ENCODE results near the gene SERINC2.

SERINC2 gene

DNA sequence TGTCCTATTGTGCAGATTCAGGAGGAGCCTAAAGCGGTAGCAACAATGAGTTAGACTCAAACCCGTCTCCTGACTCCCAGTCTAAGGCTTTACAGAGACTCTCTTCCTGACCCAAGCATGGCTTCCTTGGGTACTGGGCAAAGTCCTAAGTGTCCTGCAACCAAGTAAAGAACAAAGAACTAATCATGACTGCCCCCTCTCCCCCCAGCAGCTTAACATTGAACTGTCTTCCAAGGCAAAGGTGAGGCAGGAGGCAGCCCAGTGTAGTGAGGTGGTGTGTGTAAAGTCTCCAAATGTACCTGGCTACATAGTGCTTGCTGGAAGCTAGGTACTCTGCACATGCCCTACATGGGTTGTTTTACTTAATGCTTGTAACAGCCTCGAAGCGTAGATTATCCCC, 42.4 kb upstream of the SERINC2 start:
- TF ChIP-seq TAF1 (IDR thresholded peaks at IDR 0.05; ENCODE audit: low read depth), result no peak

DNA sequence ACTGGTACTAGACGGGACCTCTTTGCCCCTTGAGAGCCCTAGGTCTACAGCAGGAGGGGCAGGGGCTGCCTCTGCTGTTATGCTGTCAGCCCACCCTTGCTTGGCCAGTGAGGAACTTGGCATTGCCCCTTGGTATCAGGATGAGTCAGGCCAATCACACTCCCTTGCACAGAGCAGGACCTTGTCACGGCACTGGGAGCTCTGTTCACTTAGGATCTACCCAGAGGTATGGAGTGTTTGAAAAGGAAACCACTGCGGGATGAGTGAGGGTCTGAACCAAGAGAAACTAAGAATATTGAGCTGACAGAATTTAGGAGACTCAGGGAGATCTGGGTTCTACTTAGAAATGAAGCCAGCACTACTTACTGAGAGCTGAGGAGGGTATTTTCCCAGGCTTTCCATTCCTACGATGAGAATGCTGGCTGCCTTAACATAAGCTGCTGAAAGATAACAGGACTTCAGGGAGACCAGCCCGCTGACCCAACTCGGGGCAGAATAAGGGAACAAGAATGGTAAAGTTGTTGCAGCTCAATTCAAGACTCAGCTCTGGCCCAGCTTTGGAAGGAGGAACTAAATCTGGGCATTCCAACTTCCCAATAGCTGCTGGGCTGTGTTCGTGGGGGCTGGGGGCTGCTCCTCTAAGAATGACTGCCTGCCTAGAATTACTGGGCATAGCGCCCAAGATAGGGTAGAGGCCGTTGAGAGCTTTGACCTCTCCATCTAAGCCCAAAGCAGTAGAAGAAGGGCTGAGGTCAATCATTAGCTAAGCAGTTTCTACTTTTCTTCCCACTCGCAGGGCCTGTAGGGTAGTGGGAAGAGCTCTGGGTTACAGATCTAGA, 41.7 kb upstream of the SERINC2 start:
- TF ChIP-seq NFIC (IDR thresholded peaks at IDR 0.05) (no peak), TEAD4 (IDR thresholded peaks at IDR 0.05) (no peak)

DNA sequence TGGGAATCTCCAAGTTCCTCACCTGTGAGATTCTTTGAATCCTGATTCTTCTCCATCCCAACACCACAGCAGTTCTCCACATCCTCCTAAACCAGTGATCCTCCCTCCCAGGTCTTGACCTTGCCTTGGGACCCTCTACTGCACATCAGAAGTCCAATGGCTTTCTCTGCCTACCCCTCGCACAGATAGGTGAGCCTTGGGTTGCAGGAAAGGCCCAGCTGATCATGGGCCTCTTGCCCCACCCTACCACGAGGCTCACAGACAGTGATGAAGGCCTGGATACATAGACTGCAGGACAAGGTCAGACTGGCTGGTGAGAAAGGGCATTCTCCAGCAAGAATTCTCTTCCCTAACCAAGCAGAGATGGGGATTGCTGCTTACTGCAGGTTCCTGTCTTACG, 41.0 kb upstream of the SERINC2 start:
- TF ChIP-seq TEAD4 (IDR thresholded peaks at IDR 0.05) (no peak), ZBTB7A (IDR thresholded peaks at IDR 0.05; ENCODE audit: low read depth) (no peak), TAF1 (IDR thresholded peaks at IDR 0.05; ENCODE audit: low read depth) (no peak), EP300 (IDR thresholded peaks at IDR 0.05; ENCODE audit: borderline replicate concordance) (no peak), NFIC (IDR thresholded peaks at IDR 0.05) (no peak), TCF12 (IDR thresholded peaks at IDR 0.05; ENCODE audit: low read depth) (no peak), EGR1 (IDR thresholded peaks at IDR 0.05) (no peak), CEBPB (IDR thresholded peaks at IDR 0.05) (no peak), CREB1 (IDR thresholded peaks at IDR 0.05; ENCODE audit: low read depth) (no peak), YY1 (IDR thresholded peaks at IDR 0.05; ENCODE audit: low read depth) (no peak), FOXM1 (IDR thresholded peaks at IDR 0.05; ENCODE audit: borderline replicate concordance, low read depth) (no peak), RAD21 (IDR thresholded peaks at IDR 0.05; ENCODE audit: low read depth) (no peak)
- TF ChIP-seq, protein P1, sequence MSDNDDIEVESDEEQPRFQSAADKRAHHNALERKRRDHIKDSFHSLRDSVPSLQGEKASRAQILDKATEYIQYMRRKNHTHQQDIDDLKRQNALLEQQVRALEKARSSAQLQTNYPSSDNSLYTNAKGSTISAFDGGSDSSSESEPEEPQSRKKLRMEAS (IDR thresholded peaks at IDR 0.05), result no peak
- TF ChIP-seq, protein P2, sequence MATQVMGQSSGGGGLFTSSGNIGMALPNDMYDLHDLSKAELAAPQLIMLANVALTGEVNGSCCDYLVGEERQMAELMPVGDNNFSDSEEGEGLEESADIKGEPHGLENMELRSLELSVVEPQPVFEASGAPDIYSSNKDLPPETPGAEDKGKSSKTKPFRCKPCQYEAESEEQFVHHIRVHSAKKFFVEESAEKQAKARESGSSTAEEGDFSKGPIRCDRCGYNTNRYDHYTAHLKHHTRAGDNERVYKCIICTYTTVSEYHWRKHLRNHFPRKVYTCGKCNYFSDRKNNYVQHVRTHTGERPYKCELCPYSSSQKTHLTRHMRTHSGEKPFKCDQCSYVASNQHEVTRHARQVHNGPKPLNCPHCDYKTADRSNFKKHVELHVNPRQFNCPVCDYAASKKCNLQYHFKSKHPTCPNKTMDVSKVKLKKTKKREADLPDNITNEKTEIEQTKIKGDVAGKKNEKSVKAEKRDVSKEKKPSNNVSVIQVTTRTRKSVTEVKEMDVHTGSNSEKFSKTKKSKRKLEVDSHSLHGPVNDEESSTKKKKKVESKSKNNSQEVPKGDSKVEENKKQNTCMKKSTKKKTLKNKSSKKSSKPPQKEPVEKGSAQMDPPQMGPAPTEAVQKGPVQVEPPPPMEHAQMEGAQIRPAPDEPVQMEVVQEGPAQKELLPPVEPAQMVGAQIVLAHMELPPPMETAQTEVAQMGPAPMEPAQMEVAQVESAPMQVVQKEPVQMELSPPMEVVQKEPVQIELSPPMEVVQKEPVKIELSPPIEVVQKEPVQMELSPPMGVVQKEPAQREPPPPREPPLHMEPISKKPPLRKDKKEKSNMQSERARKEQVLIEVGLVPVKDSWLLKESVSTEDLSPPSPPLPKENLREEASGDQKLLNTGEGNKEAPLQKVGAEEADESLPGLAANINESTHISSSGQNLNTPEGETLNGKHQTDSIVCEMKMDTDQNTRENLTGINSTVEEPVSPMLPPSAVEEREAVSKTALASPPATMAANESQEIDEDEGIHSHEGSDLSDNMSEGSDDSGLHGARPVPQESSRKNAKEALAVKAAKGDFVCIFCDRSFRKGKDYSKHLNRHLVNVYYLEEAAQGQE (IDR thresholded peaks at IDR 0.05; ENCODE audit: low read depth), result no peak

DNA sequence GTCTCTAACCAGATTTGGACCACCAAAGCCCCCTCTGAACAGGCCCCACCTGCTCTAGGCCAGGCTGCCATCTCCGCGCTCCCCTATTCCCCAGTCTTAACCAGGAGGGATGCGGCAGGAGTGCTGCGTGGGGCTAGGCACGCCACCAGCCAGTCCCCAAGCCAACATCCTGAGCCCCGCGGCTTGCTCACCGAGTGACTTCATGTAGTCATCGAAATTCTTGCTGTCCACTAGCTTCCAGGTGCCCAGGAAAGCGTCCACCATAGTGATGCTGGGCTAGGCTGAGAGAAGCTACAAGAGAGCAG, 40.3 kb upstream of the SERINC2 start:
- TF ChIP-seq NFIC (IDR thresholded peaks at IDR 0.05) (no peak), RAD21 (IDR thresholded peaks at IDR 0.05; ENCODE audit: low read depth) (no peak), CEBPB (IDR thresholded peaks at IDR 0.05) (no peak), TAF1 (IDR thresholded peaks at IDR 0.05; ENCODE audit: low read depth) (no peak), EGR1 (IDR thresholded peaks at IDR 0.05) (no peak), EP300 (IDR thresholded peaks at IDR 0.05; ENCODE audit: borderline replicate concordance) (no peak), FOXM1 (IDR thresholded peaks at IDR 0.05; ENCODE audit: borderline replicate concordance, low read depth) (no peak), TCF12 (IDR thresholded peaks at IDR 0.05; ENCODE audit: low read depth) (no peak), ZBTB7A (IDR thresholded peaks at IDR 0.05; ENCODE audit: low read depth) (no peak)
- TF ChIP-seq, protein P2 (IDR thresholded peaks at IDR 0.05; ENCODE audit: low read depth), result no peak
- TF ChIP-seq, protein P3, sequence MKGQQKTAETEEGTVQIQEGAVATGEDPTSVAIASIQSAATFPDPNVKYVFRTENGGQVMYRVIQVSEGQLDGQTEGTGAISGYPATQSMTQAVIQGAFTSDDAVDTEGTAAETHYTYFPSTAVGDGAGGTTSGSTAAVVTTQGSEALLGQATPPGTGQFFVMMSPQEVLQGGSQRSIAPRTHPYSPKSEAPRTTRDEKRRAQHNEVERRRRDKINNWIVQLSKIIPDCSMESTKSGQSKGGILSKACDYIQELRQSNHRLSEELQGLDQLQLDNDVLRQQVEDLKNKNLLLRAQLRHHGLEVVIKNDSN (IDR thresholded peaks at IDR 0.05), result no peak
- TF ChIP-seq, protein P1 (IDR thresholded peaks at IDR 0.05), result no peak

DNA sequence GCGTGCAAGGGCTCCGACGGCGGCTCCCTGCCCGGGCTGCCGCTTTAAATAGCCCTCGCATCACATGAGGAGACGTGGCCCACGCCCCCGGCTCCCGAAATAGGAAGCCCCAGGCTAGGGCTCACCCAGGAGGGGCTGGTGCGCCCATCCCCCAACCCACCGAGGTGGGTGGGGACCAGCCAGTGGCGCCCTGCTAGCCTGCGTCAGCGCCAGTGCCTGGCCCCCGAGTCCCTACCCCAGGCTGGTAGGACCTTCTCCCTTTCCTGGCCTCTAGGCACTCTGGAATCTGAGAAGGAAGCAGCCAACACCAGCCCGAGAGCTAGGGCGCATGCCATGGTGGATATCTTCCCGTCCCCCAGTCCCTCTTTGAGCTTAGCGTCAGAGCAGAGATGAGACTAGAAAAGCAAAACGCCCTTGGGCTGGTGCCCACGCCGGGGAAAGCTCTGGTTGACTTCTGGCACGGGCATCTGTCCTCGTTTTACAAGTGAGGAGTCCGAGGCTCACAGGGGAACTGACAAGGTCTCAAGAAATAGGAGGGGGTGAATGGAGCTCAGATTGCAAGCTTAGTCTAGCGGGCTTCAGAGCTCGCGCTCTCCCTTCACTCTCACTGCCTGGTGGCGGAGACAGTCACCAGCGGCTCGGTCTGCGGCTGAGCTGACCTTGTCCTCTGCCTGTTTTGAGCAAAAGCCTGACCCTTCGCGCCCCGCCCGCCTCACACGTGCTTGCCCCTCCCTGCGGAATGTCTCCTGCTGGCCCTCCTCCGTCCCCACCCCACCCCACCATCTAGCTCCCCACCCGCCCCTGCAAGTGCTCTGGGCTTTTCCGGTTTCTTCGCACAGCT, 39.7 kb upstream of the SERINC2 start, which contains the start of gene FABP3:
TSS of gene FABP3 (minus strand) at position 21 of the 841 bp plus-strand sequence. CDS start 62 bp downstream, outside the sequence.
- TF ChIP-seq TEAD4 (IDR thresholded peaks at IDR 0.05) (peak; percentile 94), EGR1 (IDR thresholded peaks at IDR 0.05) (no peak), TAF1 (IDR thresholded peaks at IDR 0.05; ENCODE audit: low read depth) (peak; percentile 26; the same call in 1 of the 2 replicates), YY1 (IDR thresholded peaks at IDR 0.05; ENCODE audit: low read depth) (no peak), ZBTB7A (IDR thresholded peaks at IDR 0.05; ENCODE audit: low read depth) (peak; percentile 36; the same call in 1 of the 2 replicates), TCF12 (IDR thresholded peaks at IDR 0.05; ENCODE audit: low read depth) (peak; percentile 57; the same call in 1 of the 2 replicates)
- TF ChIP-seq, protein P3 (IDR thresholded peaks at IDR 0.05), result peak; percentile 69; the same call in 1 of the 2 replicates
- TF ChIP-seq, protein P1 (IDR thresholded peaks at IDR 0.05), result peak; percentile 92

All from Ishikawa (cell line).